Activated gamma-delta T cell treated with Interleukin-2 at 50 U/mL for 16 hours (primary cell): Measurements from ENCODE around the gene SNED1.

Experiments
- DNase-seq: peaks from one replicate; pipeline ENCODE4 v3.0.0-alpha.2; 2020

SNED1 gene

GRCh38 chr2:240992572-240993291, 5.7 kb upstream of the SNED1 start:
- no peak for DNase-seq

GRCh38 chr2:240993446-240994170, 4.8 kb upstream of the SNED1 start:
- DNase-seq, result no peak

GRCh38 chr2:240994171-240994896, 4.1 kb upstream of the SNED1 start:
- no peak for DNase-seq

GRCh38 chr2:240995041-240996021, 3.1 kb upstream of the SNED1 start:
- no peak for DNase-seq

- DNase-seq, result no peak
Observed at GRCh38 chr2:240996161-240996833, 2.1 kb upstream of the SNED1 start.

GRCh38 chr2:240996834-240997140, 1.6 kb upstream of the SNED1 start:
- no peak for DNase-seq

- peak; percentile 3 for DNase-seq
Observed at GRCh38 chr2:240997141-240997855, 1.1 kb upstream of the SNED1 start.

GRCh38 chr2:240998706-240998994, 232 bp downstream of the SNED1 start:
- peak; percentile 2 for DNase-seq

- DNase-seq, result peak; percentile 1
Observed at GRCh38 chr2:240998995-240999791, 775 bp downstream of the SNED1 start.

GRCh38 chr2:240999873-241000541, 1.6 kb downstream of the SNED1 start:
- peak; percentile 1 for DNase-seq

GRCh38 chr2:241000831-241001321, 2.5 kb downstream of the SNED1 start:
- no peak for DNase-seq

- no peak for DNase-seq
Observed at GRCh38 chr2:241001413-241002274, 3.2 kb downstream of the SNED1 start.

- DNase-seq, result no peak
Observed at GRCh38 chr2:241002275-241003046, 4.0 kb downstream of the SNED1 start.

GRCh38 chr2:241003047-241003360, 4.6 kb downstream of the SNED1 start:
- DNase-seq, result no peak

- no peak for DNase-seq
Observed at GRCh38 chr2:241003369-241003768, 5.0 kb downstream of the SNED1 start.

- DNase-seq, result no peak
Observed at GRCh38 chr2:241003830-241004564, 5.6 kb downstream of the SNED1 start.

GRCh38 chr2:241005569-241005968, 7.2 kb downstream of the SNED1 start:
- no peak for DNase-seq

- no peak for DNase-seq
Observed at GRCh38 chr2:241006412-241006811, 8.0 kb downstream of the SNED1 start.
